NCI-H2171 treated with DMSO at 0.1 percent for 48 hours (cell line): Measurements from ENCODE around the gene GCNT1.
"Not testable (repeated sequence)": the region's sequence is repeated elsewhere in the genome, so short reads cannot be mapped to it uniquely, and the experiment has no call there.

Source experiments
- DNase-seq: peaks from one replicate; lab custom pipeline; 2025; lab: John Stamatoyannopoulos, UW

The GCNT1 gene

GRCh38 chr9:76491056-76491455 lies 32.1 kb downstream of the GCNT1 start:
- DNase-seq: not testable (repeated sequence)

- DNase-seq: not testable (repeated sequence)
These were observed 34.5 kb downstream of the GCNT1 start for GRCh38 chr9:76493496-76493895.

- no peak for DNase-seq
These were observed 41.1 kb downstream of the GCNT1 start for GRCh38 chr9:76500061-76500460.

GRCh38 chr9:76502746-76503145 lies 43.8 kb downstream of the GCNT1 start:
- no peak for DNase-seq

- no peak for DNase-seq
These were observed 51.1 kb downstream of the GCNT1 start for GRCh38 chr9:76510041-76510440.

GRCh38 chr9:76510446-76510845 lies 51.5 kb downstream of the GCNT1 start:
- no peak for DNase-seq

GRCh38 chr9:76512826-76513225 lies 53.8 kb downstream of the GCNT1 start:
- DNase-seq: no peak

GRCh38 chr9:76516350-76516749 lies 57.4 kb downstream of the GCNT1 start:
- no peak for DNase-seq

- no peak for DNase-seq
These were observed 57.9 kb downstream of the GCNT1 start for GRCh38 chr9:76516871-76517270.

- no peak for DNase-seq
These were observed 60.3 kb downstream of the GCNT1 start for GRCh38 chr9:76519075-76519835.

- DNase-seq: no peak
These were observed 62.3 kb downstream of the GCNT1 start for GRCh38 chr9:76521244-76521681.

- DNase-seq: no peak
These were observed 62.9 kb downstream of the GCNT1 start for GRCh38 chr9:76521906-76522305.

- DNase-seq: not testable (repeated sequence)
These were observed 64.7 kb downstream of the GCNT1 start for GRCh38 chr9:76523617-76524200.

- no peak for DNase-seq
These were observed 66.2 kb downstream of the GCNT1 start for GRCh38 chr9:76525196-76525595.

GRCh38 chr9:76526026-76526425 lies 67.0 kb downstream of the GCNT1 start:
- DNase-seq: no peak

- DNase-seq: no peak
These were observed 69.1 kb downstream of the GCNT1 start for GRCh38 chr9:76528056-76528455.

- DNase-seq: no peak
These were observed 69.7 kb downstream of the GCNT1 start for GRCh38 chr9:76528642-76529190.

- DNase-seq: no peak
These were observed 70.7 kb downstream of the GCNT1 start for GRCh38 chr9:76529653-76530052.

- no peak for DNase-seq
These were observed 71.6 kb downstream of the GCNT1 start for GRCh38 chr9:76530458-76531110.

- no peak for DNase-seq
These were observed 72.3 kb downstream of the GCNT1 start for GRCh38 chr9:76531231-76531780.

GRCh38 chr9:76532877-76533276 lies 73.9 kb downstream of the GCNT1 start:
- DNase-seq: not testable (repeated sequence)

GRCh38 chr9:76534026-76534425 lies 75.0 kb downstream of the GCNT1 start:
- no peak for DNase-seq
